Astrocyte of the cerebellum (primary cell): ENCODE data around the gene PAK1.

Experiments
- DNase-seq: peaks from one replicate; pipeline ENCODE4 v3.0.0-alpha.2; 2011; ENCODE audit warnings: low read depth
- H3K4me3 ChIP-seq: 2 replicates; pipeline ENCODE4 v1.5.1; 2011; ENCODE audit warnings: mild to moderate bottlenecking, low read depth, low read length, moderate library complexity
- CTCF ChIP-seq: IDR thresholded peaks from 2 replicates; pipeline ENCODE4 v1.5.1; 2012; ENCODE audit warnings: low read length, low read depth, moderate library complexity, mild to moderate bottlenecking; ENCODE audit errors: missing control alignments
- in situ Hi-C: cut with HindIII; loops from 2 replicates; pipeline ENCODE4 v1.10.0; 2017; ENCODE audit warnings: low sequenced_read_pairs

The PAK1 gene

GRCh38 chr11:77406396-77406795 lies 67.5 kb downstream of the PAK1 start:
- in situ Hi-C loops = no loop called here
- no peak overlapping the region for H3K4me3 ChIP-seq
- no peak for DNase-seq
- no peak for TF ChIP-seq CTCF

- DNase-seq = no peak
- H3K4me3 ChIP-seq = no peak overlapping the region
- no peak for TF ChIP-seq CTCF
- in situ Hi-C loops = no loop called here
Measured at GRCh38 chr11:77403211-77403610, 70.7 kb downstream of the PAK1 start.

DNA sequence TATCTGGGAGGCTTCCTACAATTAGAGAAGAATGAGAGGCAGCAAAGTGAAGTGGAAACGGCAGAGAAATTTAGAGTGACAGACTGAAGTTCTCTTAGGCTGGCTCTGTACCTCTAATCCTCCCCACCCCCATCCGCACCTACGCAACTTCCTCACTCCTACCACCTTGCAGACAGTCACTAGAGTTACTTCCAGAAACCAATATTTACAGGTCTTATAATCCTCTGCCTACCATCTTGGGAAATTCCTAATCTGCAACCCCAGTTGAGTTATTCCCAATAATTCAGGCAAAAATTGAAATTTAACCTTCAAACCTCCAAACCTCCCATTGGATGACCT lies 71.7 kb downstream of the PAK1 start:
- no peak overlapping the region for H3K4me3 ChIP-seq
- no peak for TF ChIP-seq CTCF
- DNase-seq = no peak
- in situ Hi-C loops = no loop called here

DNA sequence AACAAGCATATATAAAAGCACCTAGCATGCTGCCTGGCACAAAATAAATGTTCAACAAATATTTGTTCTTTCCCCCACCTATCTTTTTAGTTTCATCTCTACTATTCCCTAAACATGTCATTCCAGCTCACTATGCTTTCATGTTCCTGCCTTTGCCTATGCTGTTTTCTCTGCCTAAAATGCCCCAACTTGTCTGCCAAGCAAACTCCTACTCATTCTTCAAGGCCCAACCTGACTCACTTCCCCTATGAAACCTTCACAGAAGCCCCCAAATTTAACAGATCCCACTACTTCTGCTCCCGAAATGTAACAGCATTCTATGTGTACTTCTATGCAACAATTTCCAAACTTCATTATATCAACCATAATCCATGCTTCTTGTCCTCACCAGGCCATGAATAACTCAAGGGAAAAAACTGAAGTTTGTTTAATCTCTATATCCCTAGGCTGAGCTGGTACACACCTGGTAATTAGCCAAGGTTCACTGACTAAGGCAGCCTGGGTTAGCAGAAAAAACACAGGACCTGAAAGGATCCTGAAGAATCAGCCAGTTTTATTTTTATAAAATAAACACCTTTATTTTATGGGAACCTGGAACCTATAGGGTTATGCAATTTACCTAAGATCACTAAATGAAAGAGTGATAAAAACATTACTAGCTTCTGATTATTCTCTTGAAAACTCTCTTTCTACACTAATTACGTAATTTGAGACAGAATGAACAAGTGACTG lies 72.2 kb downstream of the PAK1 start:
- no peak for TF ChIP-seq CTCF
- H3K4me3 ChIP-seq = no peak overlapping the region
- no peak for DNase-seq
- in situ Hi-C loops = no loop called here

DNA sequence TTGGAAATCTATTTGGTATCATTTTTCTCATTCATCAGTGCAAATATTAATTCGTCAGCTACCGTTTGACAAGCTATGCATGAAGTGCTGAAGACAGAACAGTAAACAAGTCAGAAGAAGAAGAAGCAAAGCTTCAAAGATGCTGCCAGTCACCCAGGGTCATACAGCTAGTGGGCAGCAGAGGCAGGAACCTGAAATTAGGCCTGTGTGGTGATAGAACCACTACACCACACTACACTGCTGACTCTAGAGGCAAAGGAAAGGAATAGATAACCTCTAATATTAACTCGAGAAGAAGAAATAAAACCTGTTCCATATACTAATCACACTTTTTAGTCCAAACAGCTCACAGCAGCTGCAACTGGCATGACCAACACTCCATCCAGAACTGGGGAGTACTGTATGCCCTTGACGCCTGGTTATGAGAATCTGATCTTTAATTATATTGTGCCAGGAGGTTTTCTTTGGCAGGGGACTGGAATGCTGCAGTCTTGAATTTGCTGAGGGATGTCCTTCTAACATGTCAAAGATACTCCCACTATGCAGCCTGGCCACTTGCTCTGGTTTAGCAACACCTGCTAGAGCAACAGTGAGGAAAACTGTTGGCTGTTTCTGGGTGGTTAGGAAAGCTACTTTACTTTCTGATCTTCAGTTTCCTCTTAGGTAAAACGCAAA lies 73.0 kb downstream of the PAK1 start:
- TF ChIP-seq CTCF = no peak
- H3K4me3 ChIP-seq = no peak overlapping the region
- DNase-seq = no peak
- in situ Hi-C loops = no loop called here

- in situ Hi-C loops = no loop called here
- H3K4me3 ChIP-seq = no peak overlapping the region
- TF ChIP-seq CTCF = no peak
- DNase-seq = no peak
Measured at GRCh38 chr11:77400271-77400670, 73.6 kb downstream of the PAK1 start.

DNA sequence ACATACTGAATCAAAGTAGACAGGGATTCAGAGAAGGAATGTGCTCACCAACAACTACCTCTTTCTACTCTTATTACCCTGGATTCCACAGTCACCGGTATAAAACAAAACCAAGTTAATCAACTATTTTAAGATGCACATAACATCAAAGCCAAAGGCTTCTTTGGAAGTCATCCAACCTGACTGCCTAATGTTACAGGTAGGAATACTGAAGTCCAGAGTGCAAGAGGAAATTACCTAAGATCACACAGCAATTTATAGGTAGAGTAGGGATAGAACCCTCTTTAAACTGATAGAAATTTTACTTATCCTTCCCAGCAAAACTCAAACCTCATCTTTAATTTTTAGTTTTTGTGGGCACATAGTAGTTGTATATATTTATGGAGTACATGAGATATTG lies 76.3 kb downstream of the PAK1 start:
- DNase-seq = no peak
- TF ChIP-seq CTCF = no peak
- H3K4me3 ChIP-seq = no peak overlapping the region
- in situ Hi-C loops = no loop called here
